A549 (cell line): ENCODE measurements around the gene ZNF248.

Experiments
- FOSL2 ChIP-seq, 2 experiments: fragments of 450-650 bp in 1 of 2; fragments of >200 bp in 1 of 2; sonication (Bioruptor Twin) in 1 of 2; formaldehyde crosslinking; IDR thresholded peaks; 2 replicates each; pipeline versions ENCODE4 v1.5.0 to v1.6.1; 2016 to 2020; ENCODE audit warnings: mild to moderate bottlenecking in 1 of 2, moderate library complexity in 1 of 2
- POLR2A ChIP-seq: IDR thresholded peaks from 2 replicates; pipeline ENCODE4 v1.6.1; 2012; ENCODE audit warnings: mild to moderate bottlenecking, low read length
- TF ChIP-seq, protein P1 (sequence below): fragments of >200 bp; sonication (Bioruptor Twin); formaldehyde crosslinking; IDR thresholded peaks from 3 replicates; pipeline ENCODE4 v1.5.1; 2016

DNA sequence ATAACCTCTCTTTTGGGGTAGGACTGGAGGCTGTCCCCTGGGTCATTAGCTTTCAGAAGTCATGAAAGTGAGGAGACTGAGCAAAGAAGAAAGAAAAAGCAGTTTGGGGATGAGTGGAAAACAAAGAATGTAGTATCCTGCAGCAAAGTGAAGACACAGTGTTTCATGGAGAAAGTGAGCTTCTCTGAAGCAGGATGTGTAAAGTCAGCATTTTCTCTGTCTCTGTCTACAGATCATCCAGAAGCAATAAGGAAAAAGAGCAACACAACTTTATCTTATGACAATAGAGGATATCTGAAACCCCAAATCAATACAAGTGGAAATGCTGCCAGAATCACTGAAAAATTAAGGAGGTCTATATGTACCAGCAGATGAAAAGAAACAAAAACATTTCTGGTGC is 28.4 kb upstream of the ZNF248 start:
- no peak for TF ChIP-seq FOSL2 (IDR thresholded peaks at IDR 0.05)
- no peak for TF ChIP-seq FOSL2 (CRISPR knock-in tag; IDR thresholded peaks at IDR 0.05)
- TF ChIP-seq, protein P1, sequence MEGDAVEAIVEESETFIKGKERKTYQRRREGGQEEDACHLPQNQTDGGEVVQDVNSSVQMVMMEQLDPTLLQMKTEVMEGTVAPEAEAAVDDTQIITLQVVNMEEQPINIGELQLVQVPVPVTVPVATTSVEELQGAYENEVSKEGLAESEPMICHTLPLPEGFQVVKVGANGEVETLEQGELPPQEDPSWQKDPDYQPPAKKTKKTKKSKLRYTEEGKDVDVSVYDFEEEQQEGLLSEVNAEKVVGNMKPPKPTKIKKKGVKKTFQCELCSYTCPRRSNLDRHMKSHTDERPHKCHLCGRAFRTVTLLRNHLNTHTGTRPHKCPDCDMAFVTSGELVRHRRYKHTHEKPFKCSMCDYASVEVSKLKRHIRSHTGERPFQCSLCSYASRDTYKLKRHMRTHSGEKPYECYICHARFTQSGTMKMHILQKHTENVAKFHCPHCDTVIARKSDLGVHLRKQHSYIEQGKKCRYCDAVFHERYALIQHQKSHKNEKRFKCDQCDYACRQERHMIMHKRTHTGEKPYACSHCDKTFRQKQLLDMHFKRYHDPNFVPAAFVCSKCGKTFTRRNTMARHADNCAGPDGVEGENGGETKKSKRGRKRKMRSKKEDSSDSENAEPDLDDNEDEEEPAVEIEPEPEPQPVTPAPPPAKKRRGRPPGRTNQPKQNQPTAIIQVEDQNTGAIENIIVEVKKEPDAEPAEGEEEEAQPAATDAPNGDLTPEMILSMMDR, result no peak
- no peak for TF ChIP-seq POLR2A
